GM18873 (cell line): ENCODE results near the gene CCDC102B.
"Not testable (repeated sequence)": the region's sequence is repeated elsewhere in the genome, so short reads cannot be mapped to it uniquely, and the experiment has no call there.

Experiments
- ATAC-seq: cut with Tn5 transposase; IDR thresholded peaks from one replicate; pipeline ENCODE4 v1.9.1; 2021; ENCODE audit warnings: mild to moderate bottlenecking, moderate library complexity, moderate number of reproducible peaks; ENCODE audit not compliant: unreplicated experiment, low FRiP score

CCDC102B gene

GRCh38 chr18:68797871-68798270 is at the start of gene CCDC102B:
Gene CCDC102B, plus strand, starts transcription at chr18:68798080. Its CDS starts 38,684 bp downstream, at chr18:68836764.
- ATAC-seq: no peak

GRCh38 chr18:68757126-68757525 is 40.8 kb upstream of the CCDC102B start:
- ATAC-seq: no peak

GRCh38 chr18:68759308-68759707 is 38.6 kb upstream of the CCDC102B start:
- ATAC-seq: no peak

GRCh38 chr18:68763083-68763482 is 34.8 kb upstream of the CCDC102B start:
- no peak for ATAC-seq

- ATAC-seq: no peak
Observed at GRCh38 chr18:68764016-68764415, 33.9 kb upstream of the CCDC102B start.

GRCh38 chr18:68766433-68766832 is 31.4 kb upstream of the CCDC102B start:
- ATAC-seq: no peak

- no peak for ATAC-seq
Observed at GRCh38 chr18:68769461-68769860, 28.4 kb upstream of the CCDC102B start.

- no peak for ATAC-seq
Observed at GRCh38 chr18:68772268-68772667, 25.6 kb upstream of the CCDC102B start.

GRCh38 chr18:68778280-68778886 is 19.5 kb upstream of the CCDC102B start:
- no peak for ATAC-seq

- ATAC-seq: no peak
Observed at GRCh38 chr18:68779169-68779568, 18.7 kb upstream of the CCDC102B start.

- no peak for ATAC-seq
Observed at GRCh38 chr18:68780802-68781635, 16.9 kb upstream of the CCDC102B start.

- ATAC-seq: no peak
Observed at GRCh38 chr18:68783506-68783905, 14.4 kb upstream of the CCDC102B start.

- ATAC-seq: no peak
Observed at GRCh38 chr18:68784071-68784470, 13.8 kb upstream of the CCDC102B start.

GRCh38 chr18:68790290-68790689 is 7.6 kb upstream of the CCDC102B start:
- not testable (repeated sequence) for ATAC-seq

GRCh38 chr18:68791801-68792200 is 6.1 kb upstream of the CCDC102B start:
- no peak for ATAC-seq

- no peak for ATAC-seq
Observed at GRCh38 chr18:68793951-68794350, 3.9 kb upstream of the CCDC102B start.

GRCh38 chr18:68796936-68797690 is 767 bp upstream of the CCDC102B start:
- no peak for ATAC-seq

GRCh38 chr18:68800075-68800474 is 2.2 kb downstream of the CCDC102B start:
- no peak for ATAC-seq

- no peak for ATAC-seq
Observed at GRCh38 chr18:68803356-68803755, 5.5 kb downstream of the CCDC102B start.

GRCh38 chr18:68817584-68817983 is 19.7 kb downstream of the CCDC102B start:
- ATAC-seq: no peak

- no peak for ATAC-seq
Observed at GRCh38 chr18:68818584-68818983, 20.7 kb downstream of the CCDC102B start.
